ENCODE measurements around the gene CCT5.

The CCT5 gene

DNA sequence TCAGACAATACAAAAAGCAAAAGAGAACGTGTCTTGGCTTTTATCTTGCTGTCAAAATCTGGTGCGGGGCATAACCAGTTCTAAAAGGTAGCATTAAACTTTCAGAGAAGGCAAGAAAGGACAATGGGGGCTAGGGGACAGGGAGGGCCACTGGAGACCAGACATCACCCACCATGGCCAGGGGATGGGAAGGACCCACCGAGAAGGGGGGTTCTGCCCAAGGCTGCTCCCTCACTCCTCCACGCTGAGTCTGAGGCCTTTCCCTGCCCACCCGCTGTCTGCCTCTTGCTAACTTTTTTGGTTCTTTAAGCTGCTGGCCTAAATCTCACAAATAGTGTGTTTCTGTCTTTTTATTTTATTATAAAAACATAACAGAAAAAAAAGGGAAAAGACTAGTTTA, 34.0 kb upstream of the CCT5 start:
- Histone ChIP-seq H3K27ac (ENCODE audit: low read length) (no peak overlapping the region), H3K4me2 (ENCODE audit: low read length) (no peak overlapping the region), H3K36me3 (replicated peaks; ENCODE audit: low read depth, low read length) (no peaks in the 10 kb centered on the region), H3K9me3 (ENCODE audit: insufficient read depth, low read length) (no peaks in the 10 kb centered on the region), H2AFZ (ENCODE audit: low read depth, low read length) (no peak overlapping the region), H3K9ac (ENCODE audit: low read length) (no peak overlapping the region), H3K4me1 (ENCODE audit: low read length) (no peaks in the 10 kb centered on the region), H4K20me1 (ENCODE audit: insufficient read depth, low read length) (no peaks in the 10 kb centered on the region), H3K27me3 (ENCODE audit: low read depth, low read length) (no peaks in the 10 kb centered on the region), H3K4me3 (ENCODE audit: low read length) (no peak overlapping the region), H3K79me2 (ENCODE audit: low read length) (no peaks in the 10 kb centered on the region)
- no peak for TF ChIP-seq EZH2phosphoT487 (IDR thresholded peaks at IDR 0.05; ENCODE audit: low read depth)
- TF ChIP-seq, protein P1, sequence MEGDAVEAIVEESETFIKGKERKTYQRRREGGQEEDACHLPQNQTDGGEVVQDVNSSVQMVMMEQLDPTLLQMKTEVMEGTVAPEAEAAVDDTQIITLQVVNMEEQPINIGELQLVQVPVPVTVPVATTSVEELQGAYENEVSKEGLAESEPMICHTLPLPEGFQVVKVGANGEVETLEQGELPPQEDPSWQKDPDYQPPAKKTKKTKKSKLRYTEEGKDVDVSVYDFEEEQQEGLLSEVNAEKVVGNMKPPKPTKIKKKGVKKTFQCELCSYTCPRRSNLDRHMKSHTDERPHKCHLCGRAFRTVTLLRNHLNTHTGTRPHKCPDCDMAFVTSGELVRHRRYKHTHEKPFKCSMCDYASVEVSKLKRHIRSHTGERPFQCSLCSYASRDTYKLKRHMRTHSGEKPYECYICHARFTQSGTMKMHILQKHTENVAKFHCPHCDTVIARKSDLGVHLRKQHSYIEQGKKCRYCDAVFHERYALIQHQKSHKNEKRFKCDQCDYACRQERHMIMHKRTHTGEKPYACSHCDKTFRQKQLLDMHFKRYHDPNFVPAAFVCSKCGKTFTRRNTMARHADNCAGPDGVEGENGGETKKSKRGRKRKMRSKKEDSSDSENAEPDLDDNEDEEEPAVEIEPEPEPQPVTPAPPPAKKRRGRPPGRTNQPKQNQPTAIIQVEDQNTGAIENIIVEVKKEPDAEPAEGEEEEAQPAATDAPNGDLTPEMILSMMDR (IDR thresholded peaks at IDR 0.05; ENCODE audit: low read depth, low read length): no peak

DNA sequence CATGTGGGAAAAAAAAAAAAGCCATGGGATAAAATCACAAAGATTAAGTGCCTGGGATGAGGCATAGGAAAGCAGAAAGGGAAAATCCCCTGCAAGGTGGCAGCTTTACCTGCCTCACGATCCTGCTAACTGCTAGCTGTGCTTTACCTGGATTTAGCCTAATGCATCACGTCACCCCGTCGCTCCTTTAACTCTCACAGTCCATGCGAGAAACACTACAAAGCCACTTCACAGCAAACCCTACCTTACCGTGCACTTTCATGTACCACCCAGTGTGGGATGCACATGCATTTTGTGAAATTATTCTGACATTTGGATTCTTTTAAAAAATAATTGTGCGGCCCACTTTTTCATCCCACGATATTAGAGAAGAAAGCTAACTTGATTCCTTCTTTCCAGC, 31.4 kb upstream of the CCT5 start:
- Histone ChIP-seq H3K9me3 (ENCODE audit: insufficient read depth, low read length) (no peaks in the 10 kb centered on the region), H3K27me3 (ENCODE audit: low read depth, low read length) (no peaks in the 10 kb centered on the region), H2AFZ (ENCODE audit: low read depth, low read length) (no peak overlapping the region), H3K9ac (ENCODE audit: low read length) (no peak overlapping the region), H3K4me2 (ENCODE audit: low read length) (no peak overlapping the region), H3K27ac (ENCODE audit: low read length) (no peak overlapping the region), H4K20me1 (ENCODE audit: insufficient read depth, low read length) (no peaks in the 10 kb centered on the region), H3K4me3 (ENCODE audit: low read length) (no peak overlapping the region), H3K79me2 (ENCODE audit: low read length) (no peaks in the 10 kb centered on the region), H3K36me3 (replicated peaks; ENCODE audit: low read depth, low read length) (no peaks in the 10 kb centered on the region), H3K4me1 (ENCODE audit: low read length) (no peaks in the 10 kb centered on the region)
- no peak for TF ChIP-seq EZH2phosphoT487 (IDR thresholded peaks at IDR 0.05; ENCODE audit: low read depth)
- TF ChIP-seq, protein P1 (IDR thresholded peaks at IDR 0.05; ENCODE audit: low read depth, low read length): no peak

DNA sequence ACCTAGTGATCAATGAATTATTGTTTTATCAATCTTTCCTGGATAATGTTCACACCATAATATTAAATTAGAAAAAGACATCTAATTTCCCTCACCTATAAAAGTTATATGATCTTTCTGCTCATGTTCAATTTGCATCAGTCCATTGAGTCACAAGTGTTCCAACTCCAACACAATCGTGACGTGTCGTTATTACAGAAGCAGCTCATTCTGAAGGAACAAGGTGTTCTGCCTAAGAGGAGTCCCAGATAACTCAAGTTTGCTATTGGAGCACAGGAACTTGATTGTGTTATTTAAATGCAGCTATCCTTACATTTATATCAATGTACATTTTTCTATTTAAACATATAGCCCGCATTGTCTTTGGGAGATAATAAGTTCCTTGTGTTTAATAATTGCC, 31.0 kb upstream of the CCT5 start:
- Histone ChIP-seq H3K4me1 (ENCODE audit: low read length) (no peaks in the 10 kb centered on the region), H3K9me3 (ENCODE audit: insufficient read depth, low read length) (no peaks in the 10 kb centered on the region), H3K27me3 (ENCODE audit: low read depth, low read length) (no peaks in the 10 kb centered on the region), H4K20me1 (ENCODE audit: insufficient read depth, low read length) (no peaks in the 10 kb centered on the region), H2AFZ (ENCODE audit: low read depth, low read length) (no peak overlapping the region), H3K4me2 (ENCODE audit: low read length) (no peak overlapping the region), H3K9ac (ENCODE audit: low read length) (no peak overlapping the region), H3K36me3 (replicated peaks; ENCODE audit: low read depth, low read length) (no peaks in the 10 kb centered on the region), H3K4me3 (ENCODE audit: low read length) (no peak overlapping the region), H3K27ac (ENCODE audit: low read length) (no peak overlapping the region), H3K79me2 (ENCODE audit: low read length) (no peaks in the 10 kb centered on the region)
- no peak for TF ChIP-seq EZH2phosphoT487 (IDR thresholded peaks at IDR 0.05; ENCODE audit: low read depth)
- TF ChIP-seq, protein P1 (IDR thresholded peaks at IDR 0.05; ENCODE audit: low read depth, low read length): no peak

DNA sequence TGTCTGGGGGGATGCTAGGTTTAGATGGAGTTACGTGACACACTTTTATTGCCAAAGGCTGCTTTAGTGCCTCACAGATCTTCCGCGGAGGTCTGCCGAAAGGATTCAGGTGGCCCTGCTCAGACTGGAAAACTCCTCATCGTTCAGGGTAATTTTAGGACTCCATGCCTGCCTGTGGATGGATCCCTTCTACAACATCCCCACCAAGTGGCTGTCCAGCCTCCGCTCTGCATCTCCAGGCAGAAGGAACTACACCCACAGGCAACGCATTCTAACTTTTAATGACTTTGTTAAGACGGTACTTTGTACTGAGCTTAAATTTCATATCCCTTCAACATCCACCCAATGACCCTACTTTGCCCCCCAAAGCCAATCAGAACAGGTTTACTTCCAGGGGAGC, 29.8 kb upstream of the CCT5 start:
- no peak overlapping the region for H3K27ac ChIP-seq (ENCODE audit: low read length)
- H4K20me1 ChIP-seq (ENCODE audit: insufficient read depth, low read length): no peaks in the 10 kb centered on the region
- H3K4me2 ChIP-seq (ENCODE audit: low read length): no peak overlapping the region
- no peaks in the 10 kb centered on the region for H3K9me3 ChIP-seq (ENCODE audit: insufficient read depth, low read length)
- no peak overlapping the region for H3K9ac ChIP-seq (ENCODE audit: low read length)
- H3K4me1 ChIP-seq (ENCODE audit: low read length): no peaks in the 10 kb centered on the region
- H3K27me3 ChIP-seq (ENCODE audit: low read depth, low read length): no peaks in the 10 kb centered on the region
- no peak for TF ChIP-seq EZH2phosphoT487 (IDR thresholded peaks at IDR 0.05; ENCODE audit: low read depth)
- TF ChIP-seq, protein P1 (IDR thresholded peaks at IDR 0.05; ENCODE audit: low read depth, low read length): no peak
- no peak overlapping the region for H2AFZ ChIP-seq (ENCODE audit: low read depth, low read length)
- H3K36me3 ChIP-seq (replicated peaks; ENCODE audit: low read depth, low read length): no peaks in the 10 kb centered on the region
- no peaks in the 10 kb centered on the region for H3K79me2 ChIP-seq (ENCODE audit: low read length)
- no peak overlapping the region for H3K4me3 ChIP-seq (ENCODE audit: low read length)

Measured in OCI-LY3 (cell line).